Right lobe of liver (tissue), 6 donors: ENCODE measurements around the gene HOMER1. TPM values are rescaled to one million over a fixed set of nuclear protein-coding genes. Genes with fewer than 3 reads are reported as not detected.

Experiments used
- ATAC-seq, 4 donors: fragments of 200-7000 bp; cut with Tn5 transposase; one replicate each; pipeline ENCODE4 v1.9.1; 2020; ENCODE audit warnings: mild to moderate bottlenecking in 4 of 4, moderate library complexity in 4 of 4
- DNase-seq, 3 donors: peaks; one replicate each; pipeline ENCODE4 v3.0.0-alpha.2; 2020
- H3K27ac ChIP-seq, 3 donors: fragments of 200-600 bp; one replicate each; pipeline ENCODE4 v1.8.0; 2022
- H3K27me3 ChIP-seq, 2 donors: fragments of 200-600 bp; one replicate each; pipeline ENCODE4 v1.8.0; 2022
- H3K36me3 ChIP-seq, 4 donors: fragments of 200-600 bp; sonication (generic) in 1 of 4; one replicate each; pipeline versions ENCODE4 v1.5.1 to v1.8.0; 2017 to 2022; ENCODE audit warnings: control low read depth in 1 of 4
- H3K4me1 ChIP-seq, 4 donors: fragments of 200-600 bp; sonication (generic) in 1 of 4; one replicate each; pipeline versions ENCODE4 v1.5.1 to v1.8.0; 2017 to 2022; ENCODE audit warnings: control low read depth in 1 of 4
- H3K4me3 ChIP-seq, 3 donors: fragments of 200-600 bp; one replicate each; pipeline ENCODE4 v1.8.0; 2022
- H3K9me3 ChIP-seq, 4 donors: fragments of 200-600 bp; sonication (generic) in 1 of 4; one replicate each; pipeline versions ENCODE4 v1.5.1 to v1.8.0; 2017 to 2022; ENCODE audit warnings: control low read depth in 1 of 4
- POLR2A ChIP-seq: fragments of 450-650 bp; IDR thresholded peaks from one replicate; pipeline ENCODE4 v1.6.1; 2017; ENCODE audit warnings: antibody characterized with exemption, mild to moderate bottlenecking
- WGBS: methylation state at CpG from one replicate; pipeline ENCODE4 v1.1.6; 2018; ENCODE audit warnings: low coverage, low lambda C conversion rate; ENCODE audit not compliant: insufficient coverage; ENCODE audit errors: missing lambda C conversion rate; 5-methylcytosine and 5-hydroxymethylcytosine counted together
- intact Hi-C, 2 donors: fragments of 100-400 bp; cut with DNase I; formaldehyde crosslinking; loops; one replicate each; pipeline versions ENCODE4 v1.11.2 to v1.14.1; 2022
- total RNA-seq, 6 experiments: library from RNA; depleted of rRNA in 2 of 6; stranded (reverse); fragments of >200 nt in 2 of 6; fragmentation: NEBNext Ultra II Directional in 3 of 6; extraction: Animal tissue kit (Norgen Biotek cat#: 25700) in 3 of 6; gene quantifications; one replicate each; pipeline versions ENCODE4 v1.1.0 to v1.2.4, GENCODE V29; 2016 to 2023
- TF ChIP-seq, protein P1 (sequence below), 4 donors: fragments of 200-600 bp in 3 of 4; fragments of 450-650 bp in 1 of 4; IDR thresholded peaks; one replicate each; pipeline versions ENCODE4 v1.5.1 to v1.8.0; 2016 to 2022; ENCODE audit warnings: antibody characterized with exemption in 4 of 4, mild to moderate bottlenecking in 2 of 4
- donor health status: DM: no; HTN: yes; CAD: no.
- donor health status: DM: no; HTN: no; CAD: no.
- donor health status: DM: no; HTN: no; CAD: no.
- donor health status: DM: no; HTN: yes; CAD: no.
- donor health status: DM: no; HTN: yes; CAD: no.

The HOMER1 gene
- total RNA-seq, 6 experiments from 2014 or later = 0.26 to 1.7 (median 1.2) TPM

DNA sequence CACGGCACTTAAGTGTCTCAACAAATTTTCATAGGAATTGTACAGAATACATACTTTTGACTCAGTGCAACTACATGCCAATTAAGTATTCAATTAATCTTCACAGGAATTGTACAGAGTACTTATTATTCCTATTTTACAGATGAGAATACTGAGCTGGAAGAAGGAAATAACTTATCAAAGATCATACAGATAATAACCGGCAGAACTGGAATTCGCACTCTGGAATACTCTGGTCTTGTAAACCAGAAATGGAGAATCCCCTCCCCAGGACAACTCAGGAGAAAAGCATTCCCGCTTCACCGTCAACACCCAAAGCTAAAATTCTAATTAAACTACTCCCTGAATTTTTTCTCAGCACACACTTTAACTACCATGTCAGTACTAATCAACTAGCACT is 112.7 kb downstream of the HOMER1 start:
- TF ChIP-seq, protein P1, sequence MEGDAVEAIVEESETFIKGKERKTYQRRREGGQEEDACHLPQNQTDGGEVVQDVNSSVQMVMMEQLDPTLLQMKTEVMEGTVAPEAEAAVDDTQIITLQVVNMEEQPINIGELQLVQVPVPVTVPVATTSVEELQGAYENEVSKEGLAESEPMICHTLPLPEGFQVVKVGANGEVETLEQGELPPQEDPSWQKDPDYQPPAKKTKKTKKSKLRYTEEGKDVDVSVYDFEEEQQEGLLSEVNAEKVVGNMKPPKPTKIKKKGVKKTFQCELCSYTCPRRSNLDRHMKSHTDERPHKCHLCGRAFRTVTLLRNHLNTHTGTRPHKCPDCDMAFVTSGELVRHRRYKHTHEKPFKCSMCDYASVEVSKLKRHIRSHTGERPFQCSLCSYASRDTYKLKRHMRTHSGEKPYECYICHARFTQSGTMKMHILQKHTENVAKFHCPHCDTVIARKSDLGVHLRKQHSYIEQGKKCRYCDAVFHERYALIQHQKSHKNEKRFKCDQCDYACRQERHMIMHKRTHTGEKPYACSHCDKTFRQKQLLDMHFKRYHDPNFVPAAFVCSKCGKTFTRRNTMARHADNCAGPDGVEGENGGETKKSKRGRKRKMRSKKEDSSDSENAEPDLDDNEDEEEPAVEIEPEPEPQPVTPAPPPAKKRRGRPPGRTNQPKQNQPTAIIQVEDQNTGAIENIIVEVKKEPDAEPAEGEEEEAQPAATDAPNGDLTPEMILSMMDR (IDR thresholded peaks at IDR 0.05) = no peak
- no peak for TF ChIP-seq POLR2A
- no peak for ATAC-seq
- Histone ChIP-seq H3K27ac (no peak overlapping the region), H3K27me3 (no peaks in the 10 kb centered on the region), H3K4me3 (no peak overlapping the region), H3K36me3 (no peaks in the 10 kb centered on the region), H3K4me1 (no peaks in the 10 kb centered on the region), H3K9me3 (no peaks in the 10 kb centered on the region)
- intact Hi-C loops = no loop called here
- WGBS = 86% methylated on average over 5 of the region's 5 CpGs
- DNase-seq = no peak

GRCh38 chr5:79399046-79399445 is 114.9 kb downstream of the HOMER1 start:
- no peak for TF ChIP-seq POLR2A
- TF ChIP-seq, protein P1 (IDR thresholded peaks at IDR 0.05) = no peak

DNA sequence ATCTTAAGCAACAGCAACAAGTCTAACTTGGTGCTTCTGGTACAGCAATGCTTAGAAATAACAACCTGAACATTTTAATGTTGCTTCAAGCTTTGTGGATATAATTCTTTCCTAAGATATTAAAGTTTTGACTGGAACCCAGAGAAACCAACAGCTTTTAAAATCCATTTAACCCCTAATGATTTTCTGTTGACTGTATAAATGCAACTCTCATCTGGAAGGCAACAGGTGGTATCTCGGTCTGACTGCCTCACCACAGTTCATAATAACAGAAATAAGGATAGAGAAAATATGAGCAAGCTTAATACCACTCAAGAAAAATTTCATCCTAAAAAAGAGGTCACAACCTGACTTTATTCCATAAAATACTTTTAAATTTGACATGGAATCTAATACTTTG is 116.9 kb downstream of the HOMER1 start:
- Histone ChIP-seq H3K4me3 (no peak overlapping the region), H3K9me3 (no peaks in the 10 kb centered on the region), H3K27me3 (no peaks in the 10 kb centered on the region), H3K27ac (no peak overlapping the region), H3K36me3 (no peaks in the 10 kb centered on the region), H3K4me1 (no peaks in the 10 kb centered on the region)
- intact Hi-C loops = no loop called here
- 81% methylated on average over 1 of the region's 1 CpG for WGBS
- DNase-seq (no peak), ATAC-seq (no peak)
- no peak for TF ChIP-seq POLR2A
- TF ChIP-seq, protein P1 (IDR thresholded peaks at IDR 0.05) = no peak

More at GRCh38 chr5:79399046-79399445, 114.9 kb downstream of the HOMER1 start:
- Histone ChIP-seq H3K36me3 (no peaks in the 10 kb centered on the region), H3K4me3 (no peak overlapping the region), H3K9me3 (no peaks in the 10 kb centered on the region), H3K4me1 (no peaks in the 10 kb centered on the region), H3K27ac (no peak overlapping the region), H3K27me3 (no peaks in the 10 kb centered on the region)
- intact Hi-C loops = no loop called here
- ATAC-seq = no peak
- no peak for DNase-seq
- WGBS = 100% methylated on average over 1 of the region's 1 CpG

DNA sequence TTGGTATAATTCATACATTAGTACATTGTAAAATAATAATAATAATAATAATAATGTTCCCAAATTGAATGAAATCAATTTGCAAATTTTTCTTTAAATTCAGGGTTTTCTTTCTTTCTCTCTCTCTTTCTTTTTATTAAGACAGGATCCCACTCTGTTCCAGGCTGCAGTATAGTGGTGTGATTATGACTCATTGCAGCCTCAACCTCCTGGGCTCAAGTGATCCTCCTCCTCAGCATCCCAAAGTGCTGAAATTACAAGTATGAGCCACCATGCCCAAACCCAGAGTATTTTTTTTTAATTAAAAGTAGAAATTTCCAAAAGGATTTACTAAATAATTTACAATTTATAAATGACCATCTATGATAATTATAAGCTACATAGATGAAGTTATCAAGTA is 117.7 kb downstream of the HOMER1 start:
- no peak for ATAC-seq
- H3K36me3 ChIP-seq = no peaks in the 10 kb centered on the region
- intact Hi-C loops = no loop called here
- no peaks in the 10 kb centered on the region for H3K9me3 ChIP-seq
- H3K4me1 ChIP-seq = no peaks in the 10 kb centered on the region
- no peaks in the 10 kb centered on the region for H3K27me3 ChIP-seq
- H3K27ac ChIP-seq = no peak overlapping the region
- no peak overlapping the region for H3K4me3 ChIP-seq
- TF ChIP-seq, protein P1 (IDR thresholded peaks at IDR 0.05) = no peak
- TF ChIP-seq POLR2A = no peak
- no peak for DNase-seq

GRCh38 chr5:79395296-79395695 is 118.6 kb downstream of the HOMER1 start:
- no peak overlapping the region for H3K27ac ChIP-seq
- ATAC-seq = no peak
- no peaks in the 10 kb centered on the region for H3K27me3 ChIP-seq
- intact Hi-C loops = no loop called here
- H3K4me1 ChIP-seq = no peaks in the 10 kb centered on the region
- H3K9me3 ChIP-seq = no peaks in the 10 kb centered on the region
- H3K4me3 ChIP-seq = no peak overlapping the region
- H3K36me3 ChIP-seq = no peaks in the 10 kb centered on the region
- DNase-seq = no peak
- 77% methylated on average over 3 of the region's 3 CpGs for WGBS
- TF ChIP-seq, protein P1 (IDR thresholded peaks at IDR 0.05) = no peak
- no peak for TF ChIP-seq POLR2A
